Measurements from ENCODE around the gene KHDC4.

Gene KHDC4

GRCh38 chr1:155867766-155868165, 66.4 kb downstream of the KHDC4 start:
- no peak for DNase-seq (ENCODE audit: low spot score)

- DNase-seq (ENCODE audit: low spot score) = no peak
Observed at GRCh38 chr1:155864393-155864792, 69.8 kb downstream of the KHDC4 start.

Small RNA genes within 50 kb of the gene (small RNA-seq; reads per million reads assigned to genes)
- gene MIR6738 (0 reads per million in 2 experiments), gene RF00015 (0 reads per million in 2 experiments), gene SCARNA4 (0 reads per million in 2 experiments), gene SNORA80E (9.9 to 109 reads per million in 2 experiments)
